HG03025 (cell line): ENCODE measurements around the gene RGS5.

Experiments used
- ATAC-seq: cut with Tn5 transposase; IDR thresholded peaks from one replicate; pipeline ENCODE4 v1.9.1; 2021; ENCODE audit warnings: mild to moderate bottlenecking, moderate library complexity; ENCODE audit not compliant: unreplicated experiment, low FRiP score

Gene RGS5

DNA sequence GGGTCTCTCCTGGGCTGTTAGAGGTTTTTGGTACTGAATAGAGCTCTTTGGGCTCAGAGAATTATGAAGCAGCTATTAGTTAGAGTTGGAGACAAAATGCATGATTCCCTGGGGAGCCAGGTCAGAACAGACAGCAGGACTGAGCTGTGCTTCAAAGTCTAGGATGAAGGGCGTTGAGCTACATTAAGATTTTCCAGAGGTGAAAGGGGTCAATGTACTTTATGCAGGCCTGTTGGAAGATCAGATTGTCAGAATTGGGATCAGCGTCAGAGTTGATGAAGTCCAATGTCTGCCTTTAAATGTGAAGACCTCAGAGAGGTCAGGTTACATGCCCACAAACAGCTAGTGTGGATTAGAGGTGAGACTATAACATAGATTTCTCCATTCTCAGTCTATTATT lies 53.8 kb downstream of the RGS5 start:
- ATAC-seq: no peak

DNA sequence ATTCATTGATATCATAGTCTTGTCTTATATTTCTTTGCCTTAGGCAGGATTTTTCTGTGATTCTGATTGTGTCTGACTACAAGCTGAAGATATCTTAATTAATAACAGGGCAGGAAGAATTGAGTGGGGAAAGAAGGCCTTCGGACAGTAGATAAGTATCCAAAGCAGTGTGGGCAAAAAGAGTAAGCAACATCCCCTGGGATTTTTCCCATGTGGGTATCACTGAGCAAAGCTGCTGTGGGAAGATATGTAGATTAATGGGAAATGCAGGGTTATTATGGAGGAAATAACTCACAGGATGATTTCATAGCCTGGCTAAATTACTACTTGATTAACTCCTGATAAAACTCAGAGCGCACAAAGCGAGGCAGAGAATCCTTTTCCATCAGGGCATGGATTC lies 55.7 kb downstream of the RGS5 start:
- no peak for ATAC-seq

DNA sequence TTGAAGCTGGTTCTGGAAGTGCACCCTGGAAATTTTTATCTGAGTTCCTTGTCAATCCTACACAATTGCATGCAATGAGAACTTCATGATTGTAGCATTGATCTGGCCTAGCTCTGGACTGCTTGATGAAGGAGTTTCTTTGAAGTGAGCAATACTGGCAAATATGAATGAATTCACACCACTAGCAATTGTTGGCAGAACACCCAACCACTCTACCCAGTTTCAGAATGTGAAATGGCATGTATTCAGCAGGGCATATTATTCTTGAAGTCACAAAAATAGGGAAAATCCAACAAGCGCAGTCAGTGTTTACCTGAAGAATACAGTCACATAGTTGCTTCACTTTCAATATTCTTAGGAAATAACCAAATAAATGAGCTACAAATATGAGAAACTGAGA lies 57.3 kb downstream of the RGS5 start:
- no peak for ATAC-seq

DNA sequence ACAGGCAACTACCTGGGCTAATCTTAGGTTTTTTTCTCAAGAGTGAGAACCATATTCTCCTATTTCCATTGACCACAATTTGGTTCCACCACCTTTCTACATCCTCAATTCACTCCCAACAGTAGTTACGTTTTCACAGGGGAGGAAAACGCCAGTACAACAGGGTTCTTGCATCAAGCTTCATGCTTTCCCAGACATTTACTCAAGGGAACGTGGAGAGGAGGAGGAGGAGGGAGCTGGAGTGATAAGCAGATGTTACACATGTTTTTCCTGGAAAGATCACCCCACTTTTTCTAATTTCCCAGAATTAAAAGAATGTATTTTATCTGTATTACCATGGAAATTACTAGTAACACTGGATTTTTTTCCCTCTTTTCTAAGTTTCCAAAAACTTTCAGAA lies 58.3 kb downstream of the RGS5 start:
- ATAC-seq: no peak

DNA sequence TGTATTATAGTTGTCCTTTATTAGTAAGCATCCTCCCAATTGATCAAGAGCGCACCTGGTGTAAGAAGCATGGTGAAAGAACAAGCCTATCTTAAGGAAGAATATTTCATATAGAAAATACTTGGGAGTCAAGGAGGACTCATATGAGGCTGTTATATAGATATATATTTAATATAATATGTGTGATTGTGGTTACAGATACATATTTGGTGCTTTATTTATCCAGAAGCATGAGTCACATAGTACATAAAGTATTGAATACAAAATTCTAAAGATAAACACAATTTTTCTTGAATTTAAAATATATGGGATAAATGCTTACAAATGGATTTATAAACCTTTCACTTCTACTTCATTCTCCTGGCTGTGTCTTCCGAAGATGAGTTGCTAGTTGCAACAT lies 60.6 kb downstream of the RGS5 start:
- ATAC-seq: no peak

- no peak for ATAC-seq
Measured at GRCh38 chr1:163141556-163141955, 61.2 kb downstream of the RGS5 start.

DNA sequence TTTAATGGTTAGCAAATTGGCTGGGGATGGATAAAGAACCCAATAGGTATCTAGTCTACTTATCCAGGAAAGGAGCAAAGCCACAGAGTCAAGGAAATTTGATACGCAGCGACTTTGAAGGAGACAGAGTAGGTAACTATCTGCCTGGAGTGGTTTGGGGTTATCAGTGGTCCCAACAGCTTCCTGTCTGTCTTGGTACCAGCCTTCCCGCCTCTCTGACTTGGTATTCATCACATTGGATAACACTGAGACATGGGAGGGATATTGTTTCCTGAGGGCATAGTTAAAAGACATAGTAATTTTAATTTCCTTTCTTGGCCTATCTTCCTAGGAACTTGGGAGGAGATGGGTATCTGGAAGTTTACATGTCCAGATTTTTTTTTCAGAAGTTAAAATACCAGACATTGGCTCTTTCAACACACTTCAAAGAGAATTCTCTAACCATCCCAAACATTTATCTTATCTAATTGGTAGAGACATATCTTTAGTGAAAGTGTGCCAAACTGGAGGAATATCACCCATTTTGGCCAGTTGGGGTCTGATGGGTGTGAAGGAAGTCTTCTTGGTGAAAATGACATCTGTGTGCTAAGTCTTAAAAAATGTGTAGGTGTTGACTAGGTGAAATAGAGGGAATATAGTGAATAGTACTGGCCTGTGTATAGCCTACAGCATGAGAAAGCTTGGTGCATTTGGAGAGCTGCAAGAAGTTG lies 65.0 kb downstream of the RGS5 start:
- ATAC-seq: no peak

DNA sequence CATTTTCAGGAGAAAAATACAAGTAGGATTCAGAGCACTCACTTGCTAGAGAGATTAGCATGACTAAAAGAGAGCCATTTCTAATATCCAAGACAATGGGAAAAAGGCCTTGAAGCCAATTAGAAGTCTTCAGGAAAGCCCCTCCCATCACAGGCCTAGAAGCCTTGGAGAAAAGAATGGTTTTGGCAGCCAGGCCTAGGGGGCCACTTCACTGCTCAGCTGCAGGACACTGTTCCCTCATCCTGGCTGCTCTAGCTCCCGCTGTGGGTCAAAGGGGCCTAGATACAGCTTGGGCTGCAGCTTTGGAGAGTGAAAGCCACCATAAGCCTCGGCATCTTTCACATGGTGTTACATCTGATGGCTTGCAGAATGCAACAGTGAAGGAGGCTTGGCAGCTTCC lies 70.7 kb downstream of the RGS5 start:
- ATAC-seq: no peak

DNA sequence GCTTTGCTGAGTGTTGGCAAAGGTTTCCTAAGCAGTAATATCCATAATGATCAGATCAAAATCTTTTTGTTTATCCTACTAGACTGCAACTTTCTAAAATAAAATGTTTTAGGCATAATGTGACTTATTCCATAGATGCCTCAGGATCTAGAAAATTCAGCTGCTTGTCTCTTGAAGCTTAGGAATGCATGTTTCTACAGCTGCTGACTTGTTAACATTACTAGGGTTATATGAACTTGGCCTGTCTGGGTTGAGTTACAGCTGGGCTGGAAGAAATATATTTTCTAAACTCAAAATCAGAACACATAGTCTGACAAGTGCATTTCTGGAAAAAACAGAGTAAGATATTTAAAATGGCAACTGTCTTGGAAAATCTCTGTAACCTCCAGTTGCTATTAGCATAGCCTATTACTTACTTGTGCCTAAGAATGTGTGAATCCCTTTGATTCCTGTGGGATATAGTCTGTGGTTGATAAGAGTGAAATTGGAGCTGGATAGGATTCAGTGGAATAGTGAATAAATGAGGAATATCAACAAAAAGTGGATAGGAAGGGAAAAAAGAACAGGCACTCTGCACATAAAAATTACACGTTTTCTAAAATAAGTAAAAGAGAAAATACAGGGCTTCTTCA lies 72.4 kb downstream of the RGS5 start:
- no peak for ATAC-seq

- ATAC-seq: no peak
Measured at GRCh38 chr1:163128282-163128681, 74.4 kb downstream of the RGS5 start.

GRCh38 chr1:163124812-163125211 lies 77.9 kb downstream of the RGS5 start:
- ATAC-seq: no peak

- ATAC-seq: no peak
Measured at GRCh38 chr1:163120372-163120771, 82.3 kb downstream of the RGS5 start.

GRCh38 chr1:163119707-163120106 lies 83.0 kb downstream of the RGS5 start:
- no peak for ATAC-seq

- no peak for ATAC-seq
Measured at GRCh38 chr1:163115887-163116286, 86.8 kb downstream of the RGS5 start.

DNA sequence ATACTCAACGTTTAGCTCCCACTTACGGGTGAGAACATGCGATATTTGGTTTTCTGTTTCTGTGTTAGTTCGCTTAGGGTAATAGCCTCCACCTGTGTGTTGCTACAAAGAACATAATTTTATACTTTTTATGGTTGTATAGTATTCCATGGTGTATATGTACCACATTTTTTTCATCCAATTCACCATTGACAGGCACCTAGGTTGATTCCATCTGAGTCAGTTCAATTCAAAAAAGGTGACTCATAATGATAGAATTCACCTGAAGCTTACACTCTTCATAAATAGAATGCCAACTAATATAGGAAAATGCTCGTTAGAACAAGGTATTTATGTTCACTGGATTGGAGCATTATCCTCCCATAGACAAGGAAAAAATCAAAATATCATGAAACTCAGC lies 95.1 kb downstream of the RGS5 start:
- no peak for ATAC-seq

DNA sequence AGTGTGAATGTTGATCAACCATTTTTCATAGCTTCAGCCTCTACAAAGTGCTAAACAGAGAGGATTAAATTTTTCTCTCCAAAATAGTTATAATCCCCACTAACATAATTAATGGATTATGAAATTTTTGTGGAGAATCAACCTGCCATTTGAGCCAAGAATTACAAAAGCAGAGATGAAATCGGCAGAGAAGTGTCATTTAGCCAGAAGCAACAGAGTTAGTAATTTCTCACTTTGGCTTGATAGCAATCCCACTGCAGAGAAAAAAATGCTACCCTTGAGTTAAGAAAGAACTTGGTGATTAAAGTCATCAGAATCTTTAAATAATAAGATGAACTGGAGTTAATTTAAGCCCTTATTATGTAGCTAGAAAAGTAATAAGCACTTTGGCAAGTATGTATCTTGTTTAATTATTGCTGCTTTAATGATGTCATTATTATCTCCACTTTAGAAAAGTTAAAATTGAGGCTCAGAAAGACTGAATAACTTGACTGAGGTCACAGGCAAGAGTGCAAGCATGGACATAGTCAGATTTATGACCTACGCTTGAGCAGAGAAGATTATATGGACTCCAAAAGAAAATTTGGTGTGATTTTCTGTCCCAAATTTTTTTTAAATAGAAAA lies 96.2 kb downstream of the RGS5 start:
- ATAC-seq: no peak

- no peak for ATAC-seq
Measured at GRCh38 chr1:163104385-163105099, 98.2 kb downstream of the RGS5 start.

- ATAC-seq: no peak
Measured at GRCh38 chr1:163102590-163102989, 100.1 kb downstream of the RGS5 start.

- no peak for ATAC-seq
Measured at GRCh38 chr1:163095213-163095612, 107.5 kb downstream of the RGS5 start.

- ATAC-seq: no peak
Measured at GRCh38 chr1:163094589-163094988, 108.1 kb downstream of the RGS5 start.

DNA sequence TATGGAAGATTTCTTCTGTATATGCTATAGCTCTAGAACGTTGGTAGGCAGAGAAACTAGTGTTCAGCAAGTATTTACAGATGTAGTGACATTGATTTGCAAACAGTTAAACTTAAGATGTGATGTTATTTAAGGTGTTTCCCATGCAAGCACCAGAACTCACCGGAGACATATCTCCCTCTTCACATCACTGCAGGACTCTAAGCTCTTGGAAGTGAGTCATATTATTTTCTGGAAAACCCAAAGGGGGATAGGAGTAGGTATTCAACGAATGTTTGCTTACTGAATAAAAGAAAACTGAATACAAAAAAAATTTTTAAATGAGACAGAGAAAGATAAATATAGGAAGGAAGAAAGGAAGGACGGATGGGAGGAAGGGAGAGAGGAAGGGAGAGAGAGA lies 108.5 kb downstream of the RGS5 start:
- no peak for ATAC-seq
